Fibroblast of the aortic adventitia (primary cell): ENCODE results near the gene COL8A1. TPM values are rescaled to one million over a fixed set of nuclear protein-coding genes. Genes with fewer than 3 reads are reported as not detected.

ENCODE experiments used
- DNase-seq: peaks from one replicate; pipeline ENCODE4 v3.0.0-alpha.2; 2010; ENCODE audit warnings: low read depth
- H3K4me3 ChIP-seq: 2 replicates; pipeline ENCODE4 v1.5.1; 2011; ENCODE audit warnings: low read depth, mild to moderate bottlenecking, control low read depth, low read length, moderate library complexity
- total RNA-seq: library from RNA; depleted of rRNA; stranded (reverse); fragments of >200 nt; gene quantifications from 2 replicates; pipeline ENCODE4 v1.2.3, GENCODE V29; 2012; ENCODE audit warnings: low replicate concordance
- TF ChIP-seq, protein P1 (sequence below): IDR thresholded peaks from 2 replicates; pipeline ENCODE4 v1.5.1; 2011; ENCODE audit warnings: mild to moderate bottlenecking, low read length, control low read depth, inconsistent platforms; ENCODE audit not compliant: insufficient read depth

COL8A1 gene
- total RNA-seq, 1 donor = 25.1 TPM

DNA sequence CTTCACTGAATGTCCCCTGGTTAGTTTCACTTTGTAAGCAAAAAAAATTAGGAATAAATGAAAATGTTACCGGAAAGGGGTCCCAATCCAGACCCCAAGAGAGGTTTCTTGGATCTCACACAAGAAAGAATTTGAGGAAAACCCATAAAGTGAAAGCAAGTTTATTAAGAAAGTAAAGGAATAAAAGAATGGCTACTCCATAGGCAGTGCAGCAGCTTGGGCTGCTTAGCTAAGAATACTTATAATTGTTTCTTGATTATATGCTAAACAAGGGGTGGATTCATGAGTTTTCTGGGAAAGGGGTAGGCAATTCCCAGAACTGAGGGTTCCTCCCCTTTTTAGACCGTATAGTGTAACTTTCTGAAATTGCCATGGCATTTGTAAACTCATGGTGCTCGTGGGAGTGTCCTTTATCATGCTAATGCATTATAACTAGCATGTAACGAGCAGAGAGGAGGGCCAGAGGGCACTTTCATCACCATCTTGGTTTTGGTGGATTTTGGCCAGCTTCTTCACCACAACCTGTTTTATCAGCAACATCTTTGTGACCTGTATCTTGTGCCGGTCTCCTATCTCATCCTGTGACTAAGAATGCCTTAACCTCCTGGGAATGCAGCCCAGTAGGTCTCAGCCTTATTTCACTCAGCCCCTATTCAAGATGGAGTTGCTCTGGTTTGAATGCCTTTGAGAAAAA is 138.3 kb downstream of the COL8A1 start:
- TF ChIP-seq, protein P1, sequence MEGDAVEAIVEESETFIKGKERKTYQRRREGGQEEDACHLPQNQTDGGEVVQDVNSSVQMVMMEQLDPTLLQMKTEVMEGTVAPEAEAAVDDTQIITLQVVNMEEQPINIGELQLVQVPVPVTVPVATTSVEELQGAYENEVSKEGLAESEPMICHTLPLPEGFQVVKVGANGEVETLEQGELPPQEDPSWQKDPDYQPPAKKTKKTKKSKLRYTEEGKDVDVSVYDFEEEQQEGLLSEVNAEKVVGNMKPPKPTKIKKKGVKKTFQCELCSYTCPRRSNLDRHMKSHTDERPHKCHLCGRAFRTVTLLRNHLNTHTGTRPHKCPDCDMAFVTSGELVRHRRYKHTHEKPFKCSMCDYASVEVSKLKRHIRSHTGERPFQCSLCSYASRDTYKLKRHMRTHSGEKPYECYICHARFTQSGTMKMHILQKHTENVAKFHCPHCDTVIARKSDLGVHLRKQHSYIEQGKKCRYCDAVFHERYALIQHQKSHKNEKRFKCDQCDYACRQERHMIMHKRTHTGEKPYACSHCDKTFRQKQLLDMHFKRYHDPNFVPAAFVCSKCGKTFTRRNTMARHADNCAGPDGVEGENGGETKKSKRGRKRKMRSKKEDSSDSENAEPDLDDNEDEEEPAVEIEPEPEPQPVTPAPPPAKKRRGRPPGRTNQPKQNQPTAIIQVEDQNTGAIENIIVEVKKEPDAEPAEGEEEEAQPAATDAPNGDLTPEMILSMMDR = no peak
- peak; percentile 69 for DNase-seq

DNA sequence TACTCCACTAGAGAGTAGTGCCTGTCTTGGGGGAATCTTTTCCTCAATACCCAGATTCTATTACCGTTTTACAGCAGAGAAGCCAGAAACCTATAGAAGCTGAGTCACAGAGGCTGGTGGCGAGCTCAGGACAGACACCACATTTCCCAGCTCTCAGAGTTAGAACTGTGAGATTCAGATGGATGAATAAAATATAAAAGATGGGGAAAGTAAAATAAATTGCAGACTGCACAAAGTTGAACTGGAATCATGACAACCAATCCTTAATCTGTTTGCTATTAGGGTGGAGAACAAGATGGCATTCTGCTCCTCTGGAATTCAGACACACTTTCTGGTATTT is 138.8 kb downstream of the COL8A1 start:
- DNase-seq = peak; percentile 42
- no peak overlapping the region for H3K4me3 ChIP-seq
- TF ChIP-seq, protein P1 = no peak

More for the DNA sequence above, 138.3 kb downstream of the COL8A1 start:
- H3K4me3 ChIP-seq = no peak overlapping the region

DNA sequence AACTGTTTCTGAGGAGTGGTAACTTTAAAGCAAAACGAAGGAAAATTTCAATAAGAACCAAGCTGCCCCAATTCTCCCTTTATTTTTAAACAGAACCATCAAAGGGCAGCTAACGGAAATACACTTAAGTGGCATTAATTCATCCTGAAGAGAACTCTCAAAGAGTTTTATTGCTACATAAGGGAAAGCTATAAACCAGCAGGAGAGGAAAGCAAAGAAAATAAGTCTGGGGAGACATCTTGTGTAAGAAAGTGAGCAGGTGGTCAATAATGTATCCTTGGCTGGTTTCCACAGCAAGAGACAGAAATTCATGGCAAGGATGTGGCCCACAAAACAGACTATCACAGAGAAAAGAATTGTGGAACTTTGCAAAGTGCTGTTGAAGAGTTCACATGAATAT is 139.3 kb downstream of the COL8A1 start:
- TF ChIP-seq, protein P1 = no peak
- DNase-seq = no peak
- no peak overlapping the region for H3K4me3 ChIP-seq

DNA sequence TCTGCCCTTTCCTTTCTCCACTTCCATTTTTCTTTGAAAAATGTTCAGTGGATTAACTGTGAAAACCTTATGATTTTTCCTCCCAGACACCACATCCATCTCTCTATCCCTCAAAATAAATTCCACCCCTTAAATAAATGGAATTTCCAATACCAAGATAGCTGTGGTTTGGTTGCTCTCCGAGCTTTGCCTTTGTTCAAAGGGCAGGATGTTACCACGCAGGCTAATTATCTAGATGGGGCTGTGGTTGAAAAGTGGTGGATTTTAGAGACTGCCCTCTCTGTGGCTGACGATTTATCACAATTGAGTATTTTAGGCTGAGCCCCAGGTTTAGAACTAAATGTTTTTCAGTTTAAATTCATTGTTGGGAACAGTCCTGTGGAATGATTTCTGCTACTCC is 142.4 kb downstream of the COL8A1 start:
- TF ChIP-seq, protein P1 = no peak
- no peak for DNase-seq
- H3K4me3 ChIP-seq = no peak overlapping the region

DNA sequence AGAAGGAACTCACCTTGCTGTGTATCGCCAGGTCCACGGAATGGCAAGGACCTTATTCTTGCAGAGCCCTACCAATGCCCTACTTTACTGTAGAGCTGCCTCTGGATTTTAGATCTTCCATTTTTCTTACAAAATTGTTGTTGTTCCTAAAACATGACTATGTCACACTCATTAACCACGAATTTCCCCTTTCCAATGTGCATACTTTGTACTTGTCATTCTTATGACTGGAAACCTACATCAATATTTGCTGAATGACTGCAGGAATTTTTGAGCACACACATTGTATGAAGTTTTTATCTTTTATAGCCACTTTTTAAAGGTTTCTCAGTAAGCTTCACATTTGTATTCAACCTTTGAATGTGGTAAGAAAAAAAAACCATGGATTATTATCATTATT is 143.4 kb downstream of the COL8A1 start:
- no peak for DNase-seq
- TF ChIP-seq, protein P1 = no peak
- H3K4me3 ChIP-seq = no peak overlapping the region

DNA sequence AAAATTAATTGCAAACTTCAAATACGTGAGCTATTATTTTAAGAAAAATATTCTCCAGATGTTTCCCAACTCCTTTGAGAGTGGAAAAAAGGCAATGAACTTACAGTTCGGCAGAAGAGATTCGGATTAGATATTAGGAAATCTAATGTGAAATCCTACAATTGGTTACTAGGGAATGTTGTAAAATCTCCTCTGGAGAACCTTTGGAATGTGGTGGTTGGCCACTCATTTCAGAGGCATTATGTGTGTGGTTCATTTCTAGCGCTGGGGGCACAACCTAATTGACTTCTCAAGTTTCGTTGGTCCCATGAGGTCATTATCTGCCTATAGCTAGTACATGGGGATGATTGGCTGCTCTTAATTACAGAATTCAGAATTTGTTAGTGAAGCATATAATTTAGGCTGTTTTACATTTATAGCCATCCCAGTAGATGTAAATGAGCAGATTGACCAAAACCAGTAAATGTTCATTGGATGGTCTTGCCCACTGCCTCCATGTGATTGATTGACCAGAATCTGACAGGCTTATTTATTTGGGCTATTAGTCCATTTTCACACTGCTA is 144.7 kb downstream of the COL8A1 start:
- TF ChIP-seq, protein P1 = no peak
- DNase-seq = peak; percentile 90

More for the DNA sequence above, 144.7 kb downstream of the COL8A1 start:
- H3K4me3 ChIP-seq = no peak overlapping the region
